Measurements from ENCODE around the gene RPL10.

DNA sequence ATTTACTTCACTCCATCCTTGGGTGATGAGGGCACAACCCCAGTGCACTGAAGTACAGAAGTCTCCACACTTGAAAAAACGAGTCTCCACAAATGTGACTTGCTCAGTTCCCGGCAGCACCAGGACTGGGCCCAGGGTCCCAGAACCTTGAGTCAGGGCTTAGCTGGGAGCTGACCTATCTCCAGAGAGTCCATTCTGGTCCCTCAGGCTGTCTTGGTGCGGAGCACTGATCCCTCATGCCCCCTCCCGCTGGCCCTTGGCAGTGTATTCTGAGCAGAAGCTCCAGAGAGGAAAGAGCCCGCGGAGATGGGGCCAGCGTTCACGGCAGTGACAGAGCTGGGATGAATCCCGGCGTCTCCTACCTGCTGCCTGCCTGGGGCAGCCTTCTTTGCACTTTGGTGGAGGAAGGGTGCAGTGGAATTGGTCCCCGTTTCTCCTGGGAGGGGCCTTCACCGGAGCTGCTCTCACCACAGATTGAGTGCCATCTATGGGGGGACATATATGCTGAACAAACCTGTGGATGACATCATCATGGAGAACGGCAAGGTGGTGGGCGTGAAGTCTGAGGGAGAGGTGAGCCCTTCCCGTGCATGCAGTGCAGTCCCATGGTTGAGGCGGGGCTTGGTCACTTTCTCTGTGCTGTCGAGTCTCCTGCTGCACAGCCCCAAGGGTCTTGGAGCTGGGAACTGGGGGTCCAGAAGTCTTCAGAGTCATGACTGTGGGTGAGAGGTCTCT, 42.6 kb downstream of the RPL10 start:
- TF ChIP-seq EP300 (IDR thresholded peaks at IDR 0.05; ENCODE audit: borderline replicate concordance in 1 of 2, low read depth in 2 of 2, low read length in 2 of 2): no peak
- TF ChIP-seq, protein P1, sequence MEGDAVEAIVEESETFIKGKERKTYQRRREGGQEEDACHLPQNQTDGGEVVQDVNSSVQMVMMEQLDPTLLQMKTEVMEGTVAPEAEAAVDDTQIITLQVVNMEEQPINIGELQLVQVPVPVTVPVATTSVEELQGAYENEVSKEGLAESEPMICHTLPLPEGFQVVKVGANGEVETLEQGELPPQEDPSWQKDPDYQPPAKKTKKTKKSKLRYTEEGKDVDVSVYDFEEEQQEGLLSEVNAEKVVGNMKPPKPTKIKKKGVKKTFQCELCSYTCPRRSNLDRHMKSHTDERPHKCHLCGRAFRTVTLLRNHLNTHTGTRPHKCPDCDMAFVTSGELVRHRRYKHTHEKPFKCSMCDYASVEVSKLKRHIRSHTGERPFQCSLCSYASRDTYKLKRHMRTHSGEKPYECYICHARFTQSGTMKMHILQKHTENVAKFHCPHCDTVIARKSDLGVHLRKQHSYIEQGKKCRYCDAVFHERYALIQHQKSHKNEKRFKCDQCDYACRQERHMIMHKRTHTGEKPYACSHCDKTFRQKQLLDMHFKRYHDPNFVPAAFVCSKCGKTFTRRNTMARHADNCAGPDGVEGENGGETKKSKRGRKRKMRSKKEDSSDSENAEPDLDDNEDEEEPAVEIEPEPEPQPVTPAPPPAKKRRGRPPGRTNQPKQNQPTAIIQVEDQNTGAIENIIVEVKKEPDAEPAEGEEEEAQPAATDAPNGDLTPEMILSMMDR (IDR thresholded peaks at IDR 0.05; ENCODE audit: control extremely low read depth in 1 of 3, insufficient read depth in 1 of 3, low read depth in 1 of 3, low read length in 3 of 3): no peak
- no peak for TF ChIP-seq SP1 (IDR thresholded peaks at IDR 0.05; ENCODE audit: low read depth, low read length)
- no peak for TF ChIP-seq SP2 (IDR thresholded peaks at IDR 0.05; ENCODE audit: low read length)
- TF ChIP-seq YY1 (IDR thresholded peaks at IDR 0.05; ENCODE audit: low read depth, low read length): no peak
- TF ChIP-seq BRCA1 (IDR thresholded peaks at IDR 0.05; ENCODE audit: low read depth, low read length): no peak
- TF ChIP-seq, protein P2, sequence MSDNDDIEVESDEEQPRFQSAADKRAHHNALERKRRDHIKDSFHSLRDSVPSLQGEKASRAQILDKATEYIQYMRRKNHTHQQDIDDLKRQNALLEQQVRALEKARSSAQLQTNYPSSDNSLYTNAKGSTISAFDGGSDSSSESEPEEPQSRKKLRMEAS (IDR thresholded peaks at IDR 0.05): no peak
- TF ChIP-seq, protein P3, sequence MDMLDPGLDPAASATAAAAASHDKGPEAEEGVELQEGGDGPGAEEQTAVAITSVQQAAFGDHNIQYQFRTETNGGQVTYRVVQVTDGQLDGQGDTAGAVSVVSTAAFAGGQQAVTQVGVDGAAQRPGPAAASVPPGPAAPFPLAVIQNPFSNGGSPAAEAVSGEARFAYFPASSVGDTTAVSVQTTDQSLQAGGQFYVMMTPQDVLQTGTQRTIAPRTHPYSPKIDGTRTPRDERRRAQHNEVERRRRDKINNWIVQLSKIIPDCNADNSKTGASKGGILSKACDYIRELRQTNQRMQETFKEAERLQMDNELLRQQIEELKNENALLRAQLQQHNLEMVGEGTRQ (IDR thresholded peaks at IDR 0.05; ENCODE audit: low read length): no peak
